GM12878 (cell line): Measurements from ENCODE around the gene ABCC9. TPM values are rescaled to one million over a fixed set of nuclear protein-coding genes. Genes with fewer than 3 reads are reported as not detected.

Experiments
- ATAC-seq: fragments of 200-7000 bp; cut with Tn5 transposase; 3 replicates; pipeline ENCODE4 v1.9.1; 2020; ENCODE audit warnings: mild to moderate bottlenecking, moderate library complexity
- BruUV-seq: library from RNA; stranded (reverse); fragments of 400-500 nt; replicated peaks from 2 replicates; lab custom pipeline; 2021; lab: Mats Ljungman, UMichigan
- CTCF ChIA-PET: fragments of 300-600 bp; sonication (Branson Sonifier 250); formaldehyde crosslinking; extraction: SDS; loops from one replicate; lab custom pipeline; 2021; ENCODE audit warnings: inconsistent platforms; lab: Yijun Ruan, JAX
- POLR2A ChIA-PET: fragments of 350-600 bp; formaldehyde crosslinking; extraction: SDS; loops from one replicate; lab custom pipeline; 2021; ENCODE audit warnings: inconsistent platforms; lab: Charles Lee
- RAD21 ChIA-PET: fragments of 300-600 bp; sonication (Branson Sonifier 250); formaldehyde crosslinking; loops from one replicate; lab custom pipeline; 2023; ENCODE audit warnings: antibody characterized with exemption; ENCODE audit not compliant: unreplicated experiment; lab: Charles Lee
- SMC1A ChIA-PET: fragments of 300-600 bp; sonication (Branson Sonifier 250); formaldehyde crosslinking; loops from one replicate; lab custom pipeline; 2023; ENCODE audit not compliant: unreplicated experiment, uncharacterized antibody; lab: Charles Lee
- DNase-seq: peaks from one replicate; pipeline ENCODE4 v3.0.0-alpha.2; 2011; ENCODE audit warnings: low read depth, low spot score
- FAIRE-seq: peaks from 3 replicates; lab custom pipeline; 2011; peaks lifted over from hg19 to GRCh38; lab: Jason Lieb, UNC
- H2AFZ ChIP-seq: 2 replicates; pipeline ENCODE4 v1.6.0; 2011; ENCODE audit warnings: low read depth, low read length, control low read depth; ENCODE audit not compliant: control insufficient read depth
- H3K27ac ChIP-seq: 2 replicates; pipeline ENCODE4 v1.5.1; 2011; ENCODE audit warnings: control low read depth; ENCODE audit not compliant: control insufficient read depth, insufficient read depth
- H3K27me3 ChIP-seq, 2 experiments: replicated peaks in 1 of 2; 2 replicates each; pipeline versions ENCODE4 v1.6.0 to v1.6.1; 2011; ENCODE audit warnings: low read length in 1 of 2; ENCODE audit not compliant: control insufficient read depth in 2 of 2, insufficient read depth in 2 of 2
- H3K36me3 ChIP-seq, 2 experiments: 2 replicates each; pipeline ENCODE4 v1.5.1; 2011; ENCODE audit warnings: low read length in 1 of 2; ENCODE audit not compliant: control insufficient read depth in 2 of 2, insufficient read depth in 2 of 2
- H3K4me1 ChIP-seq: 2 replicates; pipeline ENCODE4 v1.6.1; 2011; ENCODE audit warnings: mild to moderate bottlenecking, low read length, moderate library complexity, mixed read lengths; ENCODE audit not compliant: control insufficient read depth, insufficient read depth
- H3K4me2 ChIP-seq: 2 replicates; pipeline ENCODE4 v1.6.0; 2011; ENCODE audit warnings: control low read depth; ENCODE audit not compliant: control insufficient read depth, insufficient read depth
- H3K4me3 ChIP-seq: fragments of 200-600 bp; sonication (generic); 2 replicates; pipeline ENCODE4 v1.5.1; 2016
- H3K79me2 ChIP-seq: 2 replicates; pipeline ENCODE4 v1.6.0; 2011; ENCODE audit warnings: low read length; ENCODE audit not compliant: control insufficient read depth, insufficient read depth
- H3K9ac ChIP-seq: 2 replicates; pipeline ENCODE4 v1.8.0; 2011; ENCODE audit warnings: low read length, control low read depth, mixed read lengths; ENCODE audit not compliant: control insufficient read depth, insufficient read depth
- H3K9me3 ChIP-seq: replicated peaks from 3 replicates; pipeline ENCODE4 v1.5.1; 2011; ENCODE audit warnings: mild to moderate bottlenecking, low read length; ENCODE audit not compliant: control insufficient read depth, insufficient read depth
- H4K20me1 ChIP-seq: 2 replicates; pipeline ENCODE4 v1.6.0; 2011; ENCODE audit not compliant: control insufficient read depth, insufficient read depth
- ESRRA ChIP-seq: IDR thresholded peaks from 2 replicates; pipeline ENCODE4 v1.6.1; 2012; ENCODE audit warnings: mild to moderate bottlenecking, low read length, improper control_type of control experiment
- IRF4 ChIP-seq: IDR thresholded peaks from 2 replicates; pipeline ENCODE4 v1.6.1; 2011; ENCODE audit warnings: low read depth, low read length
- MAX ChIP-seq: IDR thresholded peaks from 2 replicates; pipeline ENCODE4 v1.6.1; 2012; ENCODE audit warnings: low read depth, low read length, improper control_type of control experiment
- MXI1 ChIP-seq: fragments of 150-350 bp; IDR thresholded peaks from 2 replicates; pipeline ENCODE4 v1.6.1; 2011; ENCODE audit warnings: low read depth, mild to moderate bottlenecking, inconsistent platforms, low read length, improper control_type of control experiment
- NR2C2 ChIP-seq: IDR thresholded peaks from 2 replicates; pipeline ENCODE4 v1.6.1; 2011; ENCODE audit warnings: borderline replicate concordance, low read depth; ENCODE audit not compliant: control insufficient read depth, insufficient read length
- RUNX3 ChIP-seq: IDR thresholded peaks from 2 replicates; pipeline ENCODE4 v1.6.1; 2012; ENCODE audit warnings: low read length, inconsistent platforms
- SUPT20H ChIP-seq: IDR thresholded peaks from 2 replicates; pipeline ENCODE4 v1.6.1; 2011; ENCODE audit warnings: low read depth, mild to moderate bottlenecking, low read length, moderate library complexity, borderline replicate concordance; ENCODE audit not compliant: control insufficient read depth
- TCF12 ChIP-seq: IDR thresholded peaks from 2 replicates; pipeline ENCODE4 v1.6.1; 2011; ENCODE audit warnings: low read depth, mild to moderate bottlenecking, low read length
- ZNF687 ChIP-seq: fragments of 450-650 bp; IDR thresholded peaks from 2 replicates; pipeline ENCODE4 v1.6.1; 2017; ENCODE audit warnings: mild to moderate bottlenecking, moderate library complexity
- ZSCAN29 ChIP-seq: fragments of 450-650 bp; IDR thresholded peaks from 2 replicates; pipeline ENCODE4 v1.6.1; 2017; ENCODE audit warnings: mild to moderate bottlenecking, moderate library complexity
- WGBS: methylation state at CpG from one replicate; pipeline ENCODE4 v1.1.6; 2016; ENCODE audit warnings: low lambda C conversion rate; ENCODE audit not compliant: insufficient replicate concordance, insufficient coverage; ENCODE audit errors: missing lambda C conversion rate; 5-methylcytosine and 5-hydroxymethylcytosine counted together
- in situ Hi-C: fragments of 300-500 bp; cut with MboI; formaldehyde crosslinking; loops from 9 replicates; pipeline ENCODE4 v1.14.3; 2018; ENCODE audit warnings: mixed read lengths
- intact Hi-C: fragments of 100-400 bp; cut with micrococcal nuclease; formaldehyde crosslinking; loops from one replicate; pipeline ENCODE4 v1.14.2; 2022; ENCODE audit not compliant: unreplicated experiment
- polyA plus RNA-seq, 11 experiments: library from polyadenylated mRNA; depleted of rRNA in 4 of 11; unstranded in 6 of 11; stranded (reverse) in 5 of 11; fragments of >200 nt; fragmentation: Nextera tagmentation in 4 of 11; fragmentation: Illumina TruSeq in 1 of 11; extraction: Ambion mirVana in 4 of 11; extraction: Trizol in 1 of 11; gene quantifications; 1 replicate in 1 of 11; 2 replicates in 10 of 11; pipeline versions ENCODE4 v1.2.1 to v1.2.3, GENCODE V29; 2011 to 2016; ENCODE audit warnings: inconsistent platforms in 2 of 11, missing spikeins in 2 of 11, low read depth in 1 of 11
- total RNA-seq, 4 experiments: library from RNA; depleted of rRNA in 3 of 4; stranded (reverse); fragments of >200 nt in 3 of 4; fragmentation: Illumina TruSeq in 1 of 4; extraction: Trizol in 1 of 4; gene quantifications; 2 replicates each; pipeline versions ENCODE4 v1.2.1 to v1.2.3, GENCODE V29; 2013 to 2021
- TF ChIP-seq, protein P1 (sequence below): fragments of 450-650 bp; formaldehyde crosslinking; IDR thresholded peaks from 2 replicates; pipeline ENCODE4 v1.5.0; 2022; ENCODE audit warnings: mild to moderate bottlenecking, missing genetic modification characterization
- TF ChIP-seq, protein P2 (sequence below), 3 experiments: IDR thresholded peaks in 2 of 3; conservative IDR thresholded peaks in 1 of 3; 2 replicates each; pipeline ENCODE4 v1.5.1; 2011; ENCODE audit warnings: low read depth in 3 of 3, low read length in 3 of 3, mild to moderate bottlenecking in 3 of 3, control low read depth in 2 of 3, moderate library complexity in 2 of 3, inconsistent platforms in 1 of 3, mixed read lengths in 1 of 3; ENCODE audit not compliant: control insufficient read depth in 2 of 3, insufficient read depth in 1 of 3; ENCODE audit errors: extremely low read depth in 1 of 3

ABCC9 gene
- total and polyA plus RNA-seq, 10 of the 15 experiments (the other 5 are each of a cell fraction or from before 2014, with no cell fraction given): under 0.01 to 0.10 (median 0.04) TPM; not detected in 2

GRCh38 chr12:21913823-21914222 lies 27.4 kb downstream of the ABCC9 start (continued):
- no peak for TF ChIP-seq ZNF687
- TF ChIP-seq, protein P1, sequence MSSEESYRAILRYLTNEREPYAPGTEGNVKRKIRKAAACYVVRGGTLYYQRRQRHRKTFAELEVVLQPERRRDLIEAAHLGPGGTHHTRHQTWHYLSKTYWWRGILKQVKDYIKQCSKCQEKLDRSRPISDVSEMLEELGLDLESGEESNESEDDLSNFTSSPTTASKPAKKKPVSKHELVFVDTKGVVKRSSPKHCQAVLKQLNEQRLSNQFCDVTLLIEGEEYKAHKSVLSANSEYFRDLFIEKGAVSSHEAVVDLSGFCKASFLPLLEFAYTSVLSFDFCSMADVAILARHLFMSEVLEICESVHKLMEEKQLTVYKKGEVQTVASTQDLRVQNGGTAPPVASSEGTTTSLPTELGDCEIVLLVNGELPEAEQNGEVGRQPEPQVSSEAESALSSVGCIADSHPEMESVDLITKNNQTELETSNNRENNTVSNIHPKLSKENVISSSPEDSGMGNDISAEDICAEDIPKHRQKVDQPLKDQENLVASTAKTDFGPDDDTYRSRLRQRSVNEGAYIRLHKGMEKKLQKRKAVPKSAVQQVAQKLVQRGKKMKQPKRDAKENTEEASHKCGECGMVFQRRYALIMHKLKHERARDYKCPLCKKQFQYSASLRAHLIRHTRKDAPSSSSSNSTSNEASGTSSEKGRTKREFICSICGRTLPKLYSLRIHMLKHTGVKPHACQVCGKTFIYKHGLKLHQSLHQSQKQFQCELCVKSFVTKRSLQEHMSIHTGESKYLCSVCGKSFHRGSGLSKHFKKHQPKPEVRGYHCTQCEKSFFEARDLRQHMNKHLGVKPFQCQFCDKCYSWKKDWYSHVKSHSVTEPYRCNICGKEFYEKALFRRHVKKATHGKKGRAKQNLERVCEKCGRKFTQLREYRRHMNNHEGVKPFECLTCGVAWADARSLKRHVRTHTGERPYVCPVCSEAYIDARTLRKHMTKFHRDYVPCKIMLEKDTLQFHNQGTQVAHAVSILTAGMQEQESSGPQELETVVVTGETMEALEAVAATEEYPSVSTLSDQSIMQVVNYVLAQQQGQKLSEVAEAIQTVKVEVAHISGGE (CRISPR knock-in tag): no peak
- TF ChIP-seq NR2C2: no peak
- TF ChIP-seq ZSCAN29: no peak

GRCh38 chr12:21912318-21912717 lies 28.9 kb downstream of the ABCC9 start:
- no peak for DNase-seq
- POLR2A ChIA-PET: no interaction called here
- Histone ChIP-seq H3K27me3 (no peaks in the 10 kb centered on the region), H3K36me3 (no peaks in the 10 kb centered on the region), H2AFZ (no peak overlapping the region), H3K4me1 (no peaks in the 10 kb centered on the region), H4K20me1 (no peaks in the 10 kb centered on the region), H3K9me3 (no peaks in the 10 kb centered on the region), H3K27ac (no peak overlapping the region), H3K4me3 (no peak overlapping the region), H3K4me2 (no peak overlapping the region), H3K9ac (no peak overlapping the region), H3K79me2 (no peaks in the 10 kb centered on the region)
- no peak for FAIRE-seq
- CTCF ChIA-PET: no interaction called here
- SMC1A ChIA-PET: interaction anchor here (0.9 kb wide), 1 partner anchor 13 kb away, joined by 3 read pairs; no protein-coding TSS in a partner anchor
- 45% methylated on average over 3 of the region's 3 CpGs for WGBS
- intact Hi-C loops: no loop called here
- in situ Hi-C loops: no loop called here
- RAD21 ChIA-PET: no interaction called here
- no peak for ATAC-seq
- BruUV-seq: no TSS peak
- no peak for TF ChIP-seq SUPT20H
- no peak for TF ChIP-seq IRF4
- no peak for TF ChIP-seq MXI1
- no peak for TF ChIP-seq MAX
- TF ChIP-seq ESRRA: no peak
- TF ChIP-seq TCF12: no peak
- TF ChIP-seq RUNX3: no peak
- TF ChIP-seq, protein P2, sequence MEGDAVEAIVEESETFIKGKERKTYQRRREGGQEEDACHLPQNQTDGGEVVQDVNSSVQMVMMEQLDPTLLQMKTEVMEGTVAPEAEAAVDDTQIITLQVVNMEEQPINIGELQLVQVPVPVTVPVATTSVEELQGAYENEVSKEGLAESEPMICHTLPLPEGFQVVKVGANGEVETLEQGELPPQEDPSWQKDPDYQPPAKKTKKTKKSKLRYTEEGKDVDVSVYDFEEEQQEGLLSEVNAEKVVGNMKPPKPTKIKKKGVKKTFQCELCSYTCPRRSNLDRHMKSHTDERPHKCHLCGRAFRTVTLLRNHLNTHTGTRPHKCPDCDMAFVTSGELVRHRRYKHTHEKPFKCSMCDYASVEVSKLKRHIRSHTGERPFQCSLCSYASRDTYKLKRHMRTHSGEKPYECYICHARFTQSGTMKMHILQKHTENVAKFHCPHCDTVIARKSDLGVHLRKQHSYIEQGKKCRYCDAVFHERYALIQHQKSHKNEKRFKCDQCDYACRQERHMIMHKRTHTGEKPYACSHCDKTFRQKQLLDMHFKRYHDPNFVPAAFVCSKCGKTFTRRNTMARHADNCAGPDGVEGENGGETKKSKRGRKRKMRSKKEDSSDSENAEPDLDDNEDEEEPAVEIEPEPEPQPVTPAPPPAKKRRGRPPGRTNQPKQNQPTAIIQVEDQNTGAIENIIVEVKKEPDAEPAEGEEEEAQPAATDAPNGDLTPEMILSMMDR (IDR thresholded peaks at IDR 0.05 in 2 of 3, conservative IDR thresholded peaks at IDR 0.05 in 1 of 3; ENCODE audit: control insufficient read depth in 2 of 3, extremely low read depth in 1 of 3, insufficient read depth in 1 of 3, low read depth in 3 of 3, low read length in 3 of 3): no peak
